HG02642 (cell line): ENCODE data around the gene TMC3.

Experiments
- ATAC-seq: cut with Tn5 transposase; IDR thresholded peaks from one replicate; pipeline ENCODE4 v1.9.1; 2021; ENCODE audit warnings: mild to moderate bottlenecking; ENCODE audit not compliant: unreplicated experiment, poor library complexity

The TMC3 gene

DNA sequence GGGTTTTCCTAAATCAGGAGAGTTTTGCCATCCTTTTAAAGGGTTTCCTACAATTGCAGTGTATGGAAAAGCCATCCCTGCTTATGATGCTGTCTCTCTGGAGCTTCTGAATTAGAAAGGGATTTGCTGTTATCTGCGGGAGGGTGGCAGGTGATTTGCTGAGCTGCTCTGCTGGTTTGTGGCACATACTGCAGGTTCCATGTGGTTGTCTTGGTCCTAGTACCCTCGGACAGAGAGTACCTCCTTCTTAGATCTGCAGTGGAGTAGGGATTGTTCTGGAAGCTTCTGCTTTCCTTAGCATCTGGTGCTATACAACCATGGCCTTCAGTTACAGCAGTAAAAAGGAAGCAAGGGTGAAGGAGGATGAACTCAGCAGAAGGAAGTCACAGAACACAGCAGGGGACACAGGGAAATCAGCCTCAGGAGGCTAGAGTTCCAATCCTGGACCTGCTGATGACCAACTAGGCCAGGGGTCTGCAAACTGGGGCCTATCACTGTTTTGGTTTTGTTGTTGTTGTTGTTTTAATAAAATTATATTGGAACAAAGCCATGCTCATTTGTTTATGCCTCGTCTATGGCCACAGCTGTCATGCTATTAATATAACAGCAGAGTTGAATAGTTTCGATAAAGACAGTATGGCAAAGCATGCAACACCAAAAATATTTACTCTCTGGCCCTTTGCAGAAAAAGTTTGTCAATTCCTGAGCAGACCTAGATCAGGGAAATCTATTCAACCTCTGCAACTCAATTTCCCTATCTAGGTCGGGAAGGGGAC is 89.6 kb downstream of the TMC3 start:
- ATAC-seq: peak; percentile 54

DNA sequence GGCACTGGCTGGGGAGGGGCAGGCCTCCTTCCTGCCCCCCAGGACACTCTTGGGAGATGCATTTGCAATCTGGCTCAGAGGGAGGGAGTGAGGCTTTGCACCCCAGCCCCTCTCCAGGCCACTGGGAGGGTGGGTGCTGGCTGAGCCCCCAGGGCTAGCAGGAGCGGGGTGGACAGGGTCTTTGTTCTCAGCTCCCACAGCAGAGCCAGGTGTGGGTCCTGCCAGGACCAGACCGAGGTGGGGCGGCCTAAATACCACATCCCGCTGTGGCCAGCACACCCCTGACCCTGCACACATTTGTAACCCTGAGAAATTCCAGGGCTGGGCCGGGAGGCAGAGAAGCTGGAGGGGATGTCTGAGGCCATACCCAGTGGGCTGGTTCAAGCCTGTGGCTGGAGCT is 91.1 kb downstream of the TMC3 start:
- no peak for ATAC-seq

DNA sequence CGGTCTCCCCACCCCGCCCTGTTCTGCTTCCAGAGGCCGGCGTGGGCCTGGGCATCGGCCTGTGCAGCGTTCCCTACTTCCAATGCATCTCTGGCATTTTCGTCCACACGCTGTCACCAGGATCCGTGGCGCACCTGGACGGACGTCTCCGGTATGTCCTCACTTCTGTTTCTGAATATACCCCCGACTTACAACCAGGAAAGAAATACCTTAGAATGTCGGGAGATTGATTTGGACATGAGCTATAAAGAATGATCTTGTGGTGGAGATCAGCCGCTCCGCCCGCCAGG is 91.5 kb downstream of the TMC3 start:
- ATAC-seq: no peak

DNA sequence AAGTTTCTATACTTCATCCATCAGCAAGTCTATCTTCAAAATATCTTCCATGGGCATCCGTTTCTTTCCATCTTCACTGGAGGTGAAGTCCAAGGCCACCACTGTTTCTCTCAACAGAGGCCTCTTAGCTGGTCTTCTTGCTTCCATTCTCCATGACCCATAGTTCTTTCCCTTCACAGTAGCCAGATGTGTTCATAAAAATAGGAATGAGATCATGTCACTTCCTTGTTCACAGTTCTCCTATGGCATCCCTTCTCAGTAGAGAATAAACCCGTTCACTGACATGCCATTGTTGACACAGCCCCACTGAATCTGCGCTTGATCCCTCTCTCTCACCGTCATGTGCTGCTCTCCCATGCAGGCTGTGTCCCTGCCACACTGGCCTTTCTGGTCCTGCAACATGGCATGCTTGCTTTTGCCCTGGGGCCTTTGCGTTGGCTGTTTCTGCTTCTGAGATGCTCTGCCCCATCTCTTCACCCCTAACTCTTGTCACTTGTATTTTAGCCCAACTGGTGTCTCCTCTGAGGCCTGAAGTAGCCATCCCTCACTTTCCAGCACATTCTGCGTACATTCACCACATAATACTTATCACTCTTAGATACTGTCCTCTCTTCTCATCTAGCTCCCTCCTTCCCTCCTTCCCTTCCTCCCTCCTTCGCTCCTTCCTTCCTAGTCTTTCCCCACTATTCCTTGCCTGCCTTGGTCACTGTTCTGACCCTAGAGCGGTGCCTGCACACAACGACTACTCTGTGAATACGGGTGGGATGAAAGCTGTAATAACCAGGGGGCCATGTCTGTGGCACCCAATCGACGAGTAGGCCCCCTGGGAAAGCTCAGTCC is 92.0 kb downstream of the TMC3 start:
- ATAC-seq: no peak

DNA sequence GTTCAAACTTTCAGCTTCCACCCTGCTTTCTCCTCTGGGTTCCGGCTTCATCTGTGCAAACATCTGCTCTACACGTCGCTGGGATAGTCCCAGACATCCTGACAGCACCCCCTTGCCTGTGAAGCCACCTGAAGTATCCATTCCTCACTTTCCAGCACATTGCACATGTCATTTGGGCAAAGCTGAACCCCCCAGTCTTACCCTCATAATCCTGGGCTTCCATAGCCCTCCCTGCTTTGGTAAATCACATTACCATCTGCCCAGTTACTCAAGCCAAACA is 92.6 kb downstream of the TMC3 start:
- no peak for ATAC-seq
